NCI-H82 (cell line): ENCODE data around the gene CDH4.

Source experiments
- DNase-seq: peaks from one replicate; lab custom pipeline; 2025; lab: John Stamatoyannopoulos, UW

The CDH4 gene

DNA sequence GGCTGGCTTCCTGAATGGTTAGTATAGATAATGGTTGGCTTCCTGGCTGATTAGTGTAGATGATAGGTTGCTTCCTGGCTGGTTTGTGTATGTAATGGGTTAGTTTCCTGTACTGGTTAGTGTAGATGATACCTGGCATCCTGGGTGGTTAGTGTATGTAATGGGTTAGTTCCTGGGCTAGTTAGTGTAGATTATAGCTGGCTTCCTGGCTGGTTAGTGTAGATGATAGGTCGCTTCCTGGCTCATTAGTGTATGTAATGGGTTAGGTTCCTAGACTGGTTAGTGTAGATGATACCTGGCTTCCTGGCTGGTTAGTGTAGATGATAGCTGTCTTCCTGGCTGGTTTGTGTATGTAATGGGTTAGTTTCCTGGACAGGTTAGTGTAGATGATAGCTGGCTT lies 613.3 kb downstream of the CDH4 start:
- no peak for DNase-seq

DNA sequence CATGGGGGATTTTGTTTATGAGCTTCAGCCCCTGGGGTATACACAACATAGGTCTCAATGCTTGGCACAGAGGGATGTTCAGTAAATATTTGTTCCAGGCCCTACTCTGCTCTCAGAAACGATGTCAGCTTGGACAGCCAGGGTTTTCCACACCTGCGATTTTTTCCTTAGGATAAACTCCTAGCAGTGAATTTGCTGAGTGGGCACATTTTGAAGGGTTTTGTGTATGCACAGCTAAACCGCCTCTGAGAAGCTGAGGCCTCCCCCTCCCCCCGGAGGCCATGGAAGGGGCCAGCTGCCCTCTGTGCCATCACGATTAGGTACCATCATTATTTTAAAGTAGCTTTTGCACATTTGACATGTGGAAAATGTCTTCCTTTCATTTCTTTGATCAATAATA lies 614.1 kb downstream of the CDH4 start:
- DNase-seq = no peak

DNA sequence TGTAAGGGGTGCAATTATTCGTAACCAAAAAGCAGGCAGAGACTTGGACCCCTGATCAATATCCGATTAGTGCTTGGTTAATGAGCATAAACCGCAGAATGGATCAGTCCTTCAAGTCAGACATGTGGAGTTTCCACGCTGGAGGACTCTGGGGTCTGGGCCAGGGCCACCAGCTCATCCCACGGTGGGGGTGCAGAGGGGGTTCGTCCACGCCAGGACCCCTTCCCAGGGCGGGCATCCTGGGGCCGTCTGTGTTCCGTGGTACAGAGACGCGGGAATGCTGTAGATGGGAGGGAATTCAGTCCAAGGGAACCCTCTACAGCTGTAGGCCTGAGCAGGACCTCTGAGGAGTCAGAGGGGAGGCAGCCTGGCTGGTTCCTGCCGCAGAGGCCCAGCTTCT lies 615.9 kb downstream of the CDH4 start:
- no peak for DNase-seq

- no peak for DNase-seq
These were observed 616.5 kb downstream of the CDH4 start for GRCh38 chr20:61868466-61869090.

DNA sequence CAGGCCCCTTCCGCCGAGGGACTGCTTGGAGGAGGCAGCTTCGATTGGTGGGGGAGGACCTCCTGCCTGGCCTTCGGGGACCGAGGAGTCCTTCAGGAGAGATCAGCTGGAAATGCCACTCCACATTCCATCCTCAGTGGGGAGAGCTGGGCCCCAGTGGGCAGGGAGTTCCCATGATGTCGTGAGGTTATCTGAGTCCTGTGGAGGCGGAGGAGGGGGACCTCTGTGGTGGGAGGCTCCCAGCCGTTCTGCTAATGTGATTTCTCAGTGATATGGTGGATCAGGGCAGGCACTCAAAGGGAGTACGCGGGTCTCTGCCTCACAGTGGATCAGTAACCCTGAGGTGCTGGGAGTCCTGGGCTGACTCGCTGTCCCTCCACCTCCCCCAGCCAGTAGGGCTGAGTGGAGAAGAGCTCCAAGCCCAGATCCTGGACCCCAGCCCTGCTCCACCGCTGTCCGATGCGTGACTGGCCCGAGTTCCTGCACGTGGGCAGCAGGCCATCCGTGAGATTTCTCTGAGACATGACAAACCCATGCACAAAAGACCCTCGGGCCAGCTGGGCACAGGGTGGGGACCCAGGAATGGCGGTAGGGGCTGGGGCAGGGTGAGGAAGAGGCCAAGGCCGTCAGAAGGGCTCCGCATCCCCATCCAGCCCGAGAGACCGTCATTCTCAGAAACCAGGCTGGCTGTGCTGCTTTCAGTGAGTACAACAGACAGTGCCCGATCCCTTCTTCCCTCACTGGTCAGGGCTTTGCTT lies 617.9 kb downstream of the CDH4 start:
- DNase-seq = no peak

GRCh38 chr20:61871160-61871559 lies 619.1 kb downstream of the CDH4 start:
- DNase-seq = no peak

- no peak for DNase-seq
These were observed 619.9 kb downstream of the CDH4 start for GRCh38 chr20:61871913-61872312.

- DNase-seq = no peak
These were observed 620.4 kb downstream of the CDH4 start for GRCh38 chr20:61872371-61872900.

DNA sequence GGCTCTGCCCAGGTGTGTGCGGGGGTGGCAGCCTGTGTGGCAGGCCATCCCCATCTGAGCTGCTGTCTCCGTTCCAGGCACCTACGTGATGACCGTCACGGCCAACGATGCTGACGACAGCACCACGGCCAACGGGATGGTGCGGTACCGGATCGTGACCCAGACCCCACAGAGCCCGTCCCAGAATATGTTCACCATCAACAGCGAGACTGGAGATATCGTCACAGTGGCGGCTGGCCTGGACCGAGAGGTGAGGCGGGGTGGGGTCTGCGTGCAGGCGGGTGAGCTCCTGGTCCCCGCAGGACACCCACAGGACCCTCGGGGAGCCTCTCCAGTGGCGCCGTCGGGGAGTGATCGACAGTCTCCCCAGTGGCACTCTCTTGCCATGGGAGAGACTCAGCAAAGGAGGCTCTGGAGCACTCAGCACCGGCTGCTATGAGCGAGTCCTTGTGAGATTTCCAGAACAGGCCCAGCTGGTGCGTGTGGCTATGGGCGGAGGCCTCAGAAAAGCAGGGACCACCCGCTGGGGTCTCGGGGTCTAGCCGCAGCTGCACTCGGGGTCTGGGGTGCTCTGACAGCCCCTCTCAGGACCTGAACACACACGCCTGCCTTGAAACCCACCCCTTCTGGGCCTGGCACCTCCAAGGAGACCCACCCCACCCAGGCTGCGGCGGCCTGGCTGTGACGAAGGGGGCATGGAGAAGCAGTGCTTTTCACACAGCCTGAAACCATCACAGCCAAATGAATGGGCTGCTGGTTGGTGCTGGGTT lies 621.8 kb downstream of the CDH4 start:
- no peak for DNase-seq

DNA sequence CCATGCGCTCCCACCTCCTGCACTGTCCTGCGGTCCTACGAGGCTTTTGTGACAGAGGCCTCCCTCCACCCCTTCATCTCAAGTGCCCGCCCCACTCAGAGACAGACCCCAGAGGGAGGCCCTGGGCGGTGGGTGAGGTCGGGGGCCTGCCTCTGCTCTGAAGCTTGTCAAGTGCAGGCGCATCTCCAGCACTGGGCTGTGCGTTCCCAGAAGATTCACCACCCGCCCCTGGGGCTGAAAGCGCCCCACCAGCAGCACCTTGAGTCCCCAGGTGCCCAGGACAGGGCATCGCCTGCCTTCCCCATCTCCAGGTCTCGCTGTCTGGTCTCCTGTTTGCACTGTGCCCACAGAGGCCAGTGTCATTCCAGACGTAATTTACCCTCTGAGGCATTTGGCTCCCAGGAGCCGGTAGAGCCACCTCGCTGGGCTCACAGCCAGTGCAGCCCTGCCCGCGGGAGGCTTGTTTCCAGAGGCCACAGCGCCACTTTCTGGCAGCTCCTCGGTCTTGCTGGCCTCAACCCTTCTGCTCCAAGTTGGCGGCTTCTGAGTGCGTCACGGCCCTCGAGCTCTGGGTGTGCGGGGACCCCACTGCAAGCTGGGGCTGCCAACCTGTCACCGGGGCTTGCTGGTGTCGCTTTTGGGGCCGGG lies 622.5 kb downstream of the CDH4 start:
- peak; percentile 29 for DNase-seq

- DNase-seq = no peak
These were observed 623.3 kb downstream of the CDH4 start for GRCh38 chr20:61875221-61875885.

DNA sequence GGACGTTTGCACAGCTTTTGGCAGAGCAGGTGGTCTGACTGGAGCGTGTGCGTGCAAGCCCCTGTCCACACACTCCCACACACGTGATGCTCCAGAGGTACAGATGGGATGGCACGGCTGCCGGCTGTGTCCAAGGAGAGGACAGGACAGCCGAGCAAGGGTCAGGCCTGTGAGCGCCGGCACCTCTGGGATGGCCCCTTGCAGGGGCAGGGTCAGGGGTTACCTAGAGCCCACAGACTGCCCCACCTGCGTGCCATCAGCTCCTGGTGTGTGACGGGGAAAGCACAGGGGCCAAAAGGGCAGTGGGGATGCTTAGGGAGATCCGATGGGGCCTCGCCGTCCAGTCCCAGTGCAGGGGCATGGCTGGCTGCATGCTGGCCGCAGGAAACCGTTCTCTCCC lies 623.9 kb downstream of the CDH4 start:
- no peak for DNase-seq

DNA sequence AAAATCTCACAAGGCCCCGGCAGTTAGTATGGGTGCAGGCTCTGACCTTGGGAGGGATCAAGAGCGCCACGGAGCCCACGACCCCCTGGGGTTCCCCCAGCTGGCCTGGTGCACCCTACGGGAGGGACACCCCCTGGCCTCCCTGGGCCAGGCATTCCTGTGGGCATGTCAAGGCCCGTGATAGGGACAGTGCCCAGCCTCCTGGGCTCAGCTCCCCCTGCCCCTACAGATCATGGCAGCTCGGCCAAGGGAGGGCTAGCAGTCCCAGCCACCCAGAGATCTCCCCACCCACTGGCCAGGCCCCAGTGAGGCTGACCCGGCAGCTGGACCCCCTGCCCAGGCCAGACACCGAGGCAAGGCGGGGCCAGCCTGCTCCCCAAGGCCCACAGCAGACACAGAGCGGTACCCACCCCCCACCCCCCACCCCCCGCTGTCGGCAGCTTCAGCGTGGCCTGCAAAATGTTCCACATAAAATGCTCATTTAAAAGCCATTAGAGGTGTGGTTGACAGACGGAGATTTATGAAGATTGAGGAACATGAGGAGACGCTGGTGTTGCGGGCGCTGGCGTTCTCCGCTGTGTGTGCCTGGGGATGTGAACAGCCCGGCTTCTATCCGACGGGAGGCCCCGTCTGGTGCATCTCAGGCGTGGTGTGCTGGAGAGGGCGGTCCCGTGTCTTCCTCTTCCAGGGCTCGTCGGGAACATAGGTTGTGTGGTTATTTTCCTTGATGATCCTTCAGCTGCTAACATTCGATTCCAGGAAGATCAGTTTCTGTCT lies 625.1 kb downstream of the CDH4 start:
- DNase-seq = no peak

GRCh38 chr20:61877776-61878477 lies 625.9 kb downstream of the CDH4 start:
- no peak for DNase-seq

GRCh38 chr20:61878478-61879302 lies 626.6 kb downstream of the CDH4 start:
- no peak for DNase-seq

DNA sequence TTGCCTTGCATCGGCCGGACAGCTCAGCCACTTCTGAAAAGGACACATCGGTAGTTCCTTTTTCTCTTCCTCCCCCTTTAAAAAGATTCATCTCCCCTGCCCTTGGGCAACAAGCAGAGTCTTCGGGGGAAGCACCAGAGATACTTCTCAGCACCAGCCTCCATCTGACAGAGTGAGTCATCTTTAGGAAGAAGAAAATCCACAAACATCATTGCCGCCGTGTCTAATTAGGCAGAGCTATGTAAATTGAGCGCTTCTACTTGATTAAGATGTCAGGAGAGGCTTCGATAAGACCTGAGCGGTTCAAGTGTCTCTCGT lies 627.2 kb downstream of the CDH4 start:
- DNase-seq = no peak

DNA sequence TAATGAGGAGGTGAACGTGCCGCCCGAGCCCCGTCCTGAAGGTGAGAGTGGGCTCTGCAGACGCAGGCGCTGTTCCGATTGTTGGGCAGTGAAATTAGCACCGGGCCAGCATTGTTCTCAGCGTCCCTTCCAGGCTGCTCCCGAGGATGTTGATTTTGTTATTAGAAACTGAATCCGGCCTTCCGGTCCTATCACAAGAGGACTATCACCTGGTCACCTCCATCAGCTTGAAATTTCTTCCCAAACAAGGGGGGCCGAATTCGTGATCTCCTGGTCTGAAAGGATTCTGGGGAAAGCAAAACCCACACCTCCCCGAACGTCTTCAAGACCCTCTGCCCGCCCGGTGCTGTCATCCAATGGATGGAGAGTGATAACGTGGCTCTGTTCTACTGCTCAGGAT lies 627.6 kb downstream of the CDH4 start:
- no peak for DNase-seq

- no peak for DNase-seq
These were observed 628.6 kb downstream of the CDH4 start for GRCh38 chr20:61880706-61881105.

DNA sequence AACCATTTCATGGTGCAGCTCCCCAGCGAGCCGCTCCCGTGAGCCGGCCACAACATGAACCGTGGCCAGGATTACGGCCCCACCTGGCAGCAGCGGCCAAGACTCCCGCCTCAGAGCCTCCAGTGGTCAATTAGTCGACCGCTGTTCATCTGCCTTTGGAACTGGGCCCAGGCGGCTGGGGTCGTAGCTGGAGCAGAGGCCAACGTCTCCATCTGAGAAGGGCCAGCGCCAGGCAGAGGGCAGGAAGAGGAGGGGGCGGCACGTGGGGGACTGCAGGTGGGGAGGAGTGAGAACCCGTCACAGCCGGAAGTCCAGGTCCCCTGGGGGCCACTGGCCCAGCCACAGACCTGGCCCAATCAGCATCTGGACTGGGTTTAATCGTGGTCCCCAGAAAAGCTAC lies 629.4 kb downstream of the CDH4 start:
- no peak for DNase-seq

DNA sequence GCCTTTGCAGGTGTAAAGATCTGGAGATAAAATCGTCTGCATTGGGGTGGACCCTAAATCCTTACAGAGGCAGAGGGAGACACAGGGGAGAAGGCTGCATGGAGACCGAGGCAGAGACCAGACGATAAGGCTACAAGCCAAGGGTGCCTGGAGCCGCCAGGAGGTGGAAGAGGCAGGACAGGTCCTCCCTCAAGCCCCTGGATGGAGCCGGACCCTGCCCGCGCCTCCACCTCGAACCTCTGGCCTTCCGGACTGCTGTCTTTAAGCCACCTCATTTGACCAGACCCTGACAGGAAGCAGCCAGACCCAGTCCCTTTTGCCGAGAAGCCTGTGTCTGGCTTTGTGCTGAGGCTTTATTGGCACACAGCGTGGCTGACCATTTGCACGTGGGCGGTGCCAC lies 629.8 kb downstream of the CDH4 start:
- DNase-seq = no peak
